ENCODE data around the gene CABP4. TPM values are rescaled to one million over a fixed set of nuclear protein-coding genes. Genes with fewer than 3 reads are reported as not detected.
"Not testable (repeated sequence)": the region's sequence is repeated elsewhere in the genome, so short reads cannot be mapped to it uniquely, and the experiment has no call there.

CABP4 gene
- total RNA-seq, 1 donor = not detected

DNA sequence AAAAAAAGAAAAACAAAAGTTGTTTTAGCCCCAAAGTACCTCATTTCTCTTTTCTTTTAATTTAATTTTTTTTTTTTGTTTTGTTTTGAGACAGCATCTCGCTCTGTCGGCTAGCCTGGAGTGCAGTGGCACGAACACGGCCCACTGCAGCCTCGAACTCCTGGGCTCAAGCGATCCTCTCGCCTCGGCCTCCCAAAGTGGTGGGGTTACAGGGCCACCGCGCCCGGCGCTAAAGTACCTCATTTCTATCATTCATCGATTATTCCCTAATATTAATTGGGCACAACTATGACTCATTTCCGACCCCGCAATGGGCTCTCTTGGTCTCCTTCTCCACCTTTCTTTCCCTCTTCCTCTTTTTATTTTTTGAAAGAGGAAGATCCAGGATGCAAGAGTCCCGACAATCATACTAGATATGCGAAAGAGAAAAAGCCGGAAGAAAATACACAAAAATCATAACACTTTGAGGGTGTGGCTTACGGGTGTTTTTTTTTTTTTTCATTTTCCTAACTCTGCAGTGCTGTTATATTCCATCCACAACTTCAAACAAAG is 27.2 kb downstream of the CABP4 start:
- peak overlapping the region; percentile 72 for H3K4me3 ChIP-seq (ENCODE audit: low read depth, low read length)
- no peak for DNase-seq (ENCODE audit: low read depth)
- TF ChIP-seq, protein P1, sequence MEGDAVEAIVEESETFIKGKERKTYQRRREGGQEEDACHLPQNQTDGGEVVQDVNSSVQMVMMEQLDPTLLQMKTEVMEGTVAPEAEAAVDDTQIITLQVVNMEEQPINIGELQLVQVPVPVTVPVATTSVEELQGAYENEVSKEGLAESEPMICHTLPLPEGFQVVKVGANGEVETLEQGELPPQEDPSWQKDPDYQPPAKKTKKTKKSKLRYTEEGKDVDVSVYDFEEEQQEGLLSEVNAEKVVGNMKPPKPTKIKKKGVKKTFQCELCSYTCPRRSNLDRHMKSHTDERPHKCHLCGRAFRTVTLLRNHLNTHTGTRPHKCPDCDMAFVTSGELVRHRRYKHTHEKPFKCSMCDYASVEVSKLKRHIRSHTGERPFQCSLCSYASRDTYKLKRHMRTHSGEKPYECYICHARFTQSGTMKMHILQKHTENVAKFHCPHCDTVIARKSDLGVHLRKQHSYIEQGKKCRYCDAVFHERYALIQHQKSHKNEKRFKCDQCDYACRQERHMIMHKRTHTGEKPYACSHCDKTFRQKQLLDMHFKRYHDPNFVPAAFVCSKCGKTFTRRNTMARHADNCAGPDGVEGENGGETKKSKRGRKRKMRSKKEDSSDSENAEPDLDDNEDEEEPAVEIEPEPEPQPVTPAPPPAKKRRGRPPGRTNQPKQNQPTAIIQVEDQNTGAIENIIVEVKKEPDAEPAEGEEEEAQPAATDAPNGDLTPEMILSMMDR (IDR thresholded peaks at IDR 0.05; ENCODE audit: insufficient read depth, low read depth, low read length) = no peak

DNA sequence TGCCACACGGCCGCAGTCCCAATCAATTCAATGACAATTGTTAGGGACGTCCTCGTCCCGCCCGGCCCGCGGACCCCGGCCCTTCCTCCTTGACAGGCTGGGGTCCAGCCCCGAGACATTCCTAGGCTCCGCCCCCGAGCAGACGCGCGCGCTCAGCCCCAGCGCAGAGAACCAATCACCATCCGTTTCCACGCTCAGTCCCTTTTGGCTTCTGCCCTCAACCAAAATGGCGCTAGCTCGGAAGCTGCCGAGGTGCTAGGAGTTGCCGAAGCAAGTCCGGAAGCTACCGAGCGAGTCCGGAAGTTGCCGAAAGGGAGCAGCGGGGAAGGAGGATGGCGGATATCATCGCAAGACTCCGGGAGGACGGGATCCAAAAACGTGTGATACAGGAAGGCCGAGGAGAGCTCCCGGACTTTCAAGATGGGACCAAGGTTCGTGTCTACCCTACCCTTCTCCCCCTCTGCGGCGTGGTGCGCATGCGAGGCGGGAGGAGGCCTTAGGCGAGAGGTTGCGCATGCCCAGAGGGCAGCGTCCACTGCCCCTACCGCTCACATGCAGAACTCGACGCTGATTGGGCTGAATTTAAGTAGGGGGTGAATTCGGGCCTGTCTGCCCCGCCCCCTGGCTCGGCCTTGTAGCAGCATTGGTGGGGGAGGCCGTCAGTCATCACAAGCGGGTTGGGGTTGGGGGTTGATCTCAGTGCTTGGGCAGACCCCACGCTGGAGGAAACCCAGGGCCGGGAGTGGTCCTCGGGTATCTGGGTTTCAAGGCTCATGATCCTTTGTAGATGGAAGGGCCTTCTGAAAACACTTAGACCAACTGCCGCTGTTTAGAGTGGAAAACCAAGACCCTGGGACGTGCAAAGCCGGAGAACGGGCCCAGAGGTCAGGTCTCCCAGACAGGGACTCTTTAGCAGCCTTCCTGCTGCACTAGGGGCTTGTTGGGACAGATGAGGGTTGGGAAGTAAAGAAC is 28.0 kb downstream of the CABP4 start, which contains the start of gene AIP:
AIP (plus strand) TSS at position 200 of the 972 bp plus-strand sequence; CDS start at position 333, 133 bp downstream.
- TF ChIP-seq, protein P1 (IDR thresholded peaks at IDR 0.05; ENCODE audit: insufficient read depth, low read depth, low read length) = peak; percentile 21
- peak within 1 kb of the TSS; percentile 72 for H3K4me3 ChIP-seq (ENCODE audit: low read depth, low read length)
- DNase-seq (ENCODE audit: low read depth) = peak; percentile 97

- H3K4me3 ChIP-seq (ENCODE audit: low read depth, low read length) = peak overlapping the region; percentile 72
- TF ChIP-seq, protein P1 (IDR thresholded peaks at IDR 0.05; ENCODE audit: insufficient read depth, low read depth, low read length) = no peak
- no peak for DNase-seq (ENCODE audit: low read depth)
Observed at GRCh38 chr11:67483831-67484665, 28.9 kb downstream of the CABP4 start.

GRCh38 chr11:67484847-67485311 is 29.7 kb downstream of the CABP4 start:
- TF ChIP-seq, protein P1 (IDR thresholded peaks at IDR 0.05; ENCODE audit: insufficient read depth, low read depth, low read length) = no peak
- no peak overlapping the region for H3K4me3 ChIP-seq (ENCODE audit: low read depth, low read length)
- DNase-seq (ENCODE audit: low read depth) = no peak

- H3K4me3 ChIP-seq (ENCODE audit: low read depth, low read length); DNase-seq (ENCODE audit: low read depth): not testable (repeated sequence)
Observed at GRCh38 chr11:67485873-67486361, 30.8 kb downstream of the CABP4 start.

- no peak for DNase-seq (ENCODE audit: low read depth)
- H3K4me3 ChIP-seq (ENCODE audit: low read depth, low read length) = no peak overlapping the region
- TF ChIP-seq, protein P1 (IDR thresholded peaks at IDR 0.05; ENCODE audit: insufficient read depth, low read depth, low read length) = no peak
Observed at GRCh38 chr11:67486481-67487195, 31.5 kb downstream of the CABP4 start.

Data from fibroblast of villous mesenchyme (primary cell).